HL-60/S4 (cell line): ENCODE measurements around the gene PRRT3.
"Not testable (repeated sequence)": the region's sequence is repeated elsewhere in the genome, so short reads cannot be mapped to it uniquely, and the experiment has no call there.

Experiments
- in situ Hi-C: fragments of 300-500 bp; cut with MboI; formaldehyde crosslinking; loops from 2 replicates; pipeline ENCODE4 v1.14.3; 2022; ENCODE audit warnings: low sequenced_read_pairs

Gene PRRT3

DNA sequence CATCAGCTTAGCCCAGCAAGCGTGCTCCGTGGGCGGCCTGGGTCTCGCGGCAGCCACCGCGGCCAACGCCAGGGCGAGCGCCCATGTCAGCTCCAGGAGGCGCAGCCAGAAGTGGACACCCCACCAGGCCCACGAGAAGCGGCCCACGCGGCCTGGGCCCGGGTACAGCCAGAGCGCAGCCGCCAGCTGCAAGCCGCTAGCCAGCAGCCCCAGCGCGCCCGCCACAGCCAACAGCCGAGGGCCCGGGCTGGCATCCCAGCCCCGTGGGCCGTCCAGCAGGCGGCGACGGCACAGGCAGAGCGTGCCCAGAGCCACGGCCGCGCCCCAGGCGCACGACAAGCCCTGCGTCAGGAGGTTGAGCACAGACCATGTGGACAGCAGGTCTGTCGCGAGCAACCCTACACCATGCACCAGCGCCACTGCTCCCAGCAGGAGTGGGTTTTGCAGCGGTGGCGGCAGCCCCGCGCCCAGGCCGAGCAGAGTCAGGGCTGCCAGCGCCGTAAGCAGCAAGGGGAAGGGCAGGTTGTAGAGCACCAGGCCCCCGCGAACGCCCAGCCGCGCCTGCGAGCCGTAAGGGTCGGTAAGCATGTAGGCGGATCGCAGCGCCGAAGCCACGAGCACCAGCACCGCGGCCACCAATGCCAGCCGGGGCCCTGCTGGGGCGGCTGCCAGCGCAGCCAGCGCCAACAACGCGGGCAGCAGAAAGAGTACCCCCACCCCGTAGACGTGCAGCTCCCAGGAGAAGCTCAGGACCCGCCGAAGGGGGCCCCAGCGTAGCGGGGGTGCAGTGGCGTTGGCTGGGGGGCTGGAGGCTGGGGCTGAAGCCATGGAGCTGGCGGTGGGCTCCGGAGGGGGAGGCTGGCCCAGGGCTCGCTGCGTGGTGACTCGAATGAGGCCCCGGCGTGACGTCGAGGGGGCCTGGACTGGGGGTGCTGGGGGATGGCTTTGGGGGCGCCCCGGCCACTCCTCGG lies 4.9 kb downstream of the PRRT3 start:
- in situ Hi-C loops = no loop called here

DNA sequence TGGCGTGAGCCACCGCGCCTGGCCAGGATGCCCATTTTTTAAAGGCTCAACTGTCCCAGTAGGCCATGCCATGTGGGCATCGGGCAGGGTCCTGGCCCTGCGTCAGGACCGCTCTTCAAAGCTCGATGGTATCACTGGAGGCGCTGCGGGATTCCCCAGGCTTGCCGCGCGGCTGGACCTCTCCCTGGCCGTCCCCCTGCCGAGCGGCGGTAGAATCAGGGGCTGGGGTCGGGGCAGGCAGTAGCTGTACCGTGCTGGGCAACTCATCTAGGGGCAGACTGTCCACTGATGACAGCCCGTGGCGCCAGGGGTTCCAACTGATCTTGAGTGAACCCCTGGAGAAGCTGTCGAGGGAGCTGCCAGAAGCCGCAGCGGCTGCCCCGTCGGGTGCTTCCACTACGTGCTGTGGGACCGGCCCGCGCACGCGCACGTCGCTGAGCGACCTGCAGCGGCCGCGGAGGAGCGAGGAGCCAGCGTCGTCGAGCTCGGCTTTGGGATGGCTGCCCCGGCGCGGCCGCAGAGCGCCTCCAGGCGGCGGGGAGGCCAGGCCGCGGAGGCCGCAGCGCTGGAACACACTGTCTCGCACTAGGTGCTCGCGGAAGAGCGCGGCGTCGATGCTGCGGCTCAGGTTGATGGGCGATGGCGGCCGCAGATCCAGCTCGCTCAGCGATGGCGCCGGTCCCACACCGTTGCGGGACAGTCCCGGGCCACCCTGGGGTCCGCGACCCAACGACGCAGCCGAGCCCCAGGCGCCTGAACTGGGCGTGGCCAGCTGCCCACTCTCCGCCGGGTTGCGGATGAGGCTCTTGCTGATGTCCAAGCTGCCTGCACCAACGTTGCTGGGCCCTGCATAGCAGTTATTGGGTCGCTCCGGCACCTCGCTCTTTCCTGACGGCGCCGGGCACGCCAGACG lies 5.8 kb downstream of the PRRT3 start:
- in situ Hi-C loops = no loop called here

DNA sequence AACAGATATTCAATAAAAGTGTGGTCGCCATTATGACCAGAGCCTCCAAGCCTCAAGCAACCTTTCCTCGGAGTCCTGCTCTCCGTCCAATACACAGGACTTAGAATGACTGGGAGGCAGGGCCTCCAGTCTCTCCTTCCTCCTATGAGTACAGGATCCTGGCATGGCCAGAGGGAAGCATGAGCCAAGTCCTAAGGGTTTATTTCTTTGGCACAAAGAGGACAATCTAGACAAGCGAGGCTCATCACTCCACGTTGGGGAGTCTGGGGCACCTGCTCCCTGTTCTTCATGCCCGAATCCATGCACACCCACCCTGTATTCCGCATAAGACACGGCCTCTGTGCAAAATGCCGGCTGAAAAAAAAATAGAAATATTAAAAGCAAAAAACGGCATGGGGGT lies 6.8 kb downstream of the PRRT3 start:
- in situ Hi-C loops = no loop called here

DNA sequence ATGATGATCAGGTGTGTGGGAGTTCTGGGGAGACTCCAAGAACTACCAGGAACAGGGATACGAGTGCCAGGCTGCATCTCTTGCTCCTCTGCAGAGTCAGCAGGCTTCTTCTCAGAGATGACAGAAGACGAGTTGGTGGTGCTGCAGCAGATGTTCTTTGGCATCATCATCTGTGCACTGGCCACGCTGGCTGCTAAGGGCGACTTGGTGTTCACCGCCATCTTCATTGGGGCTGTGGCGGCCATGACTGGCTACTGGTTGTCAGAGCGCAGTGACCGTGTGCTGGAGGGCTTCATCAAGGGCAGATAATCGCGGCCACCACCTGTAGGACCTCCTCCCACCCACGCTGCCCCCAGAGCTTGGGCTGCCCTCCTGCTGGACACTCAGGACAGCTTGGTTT lies 7.9 kb downstream of the PRRT3 start:
- in situ Hi-C loops = no loop called here

DNA sequence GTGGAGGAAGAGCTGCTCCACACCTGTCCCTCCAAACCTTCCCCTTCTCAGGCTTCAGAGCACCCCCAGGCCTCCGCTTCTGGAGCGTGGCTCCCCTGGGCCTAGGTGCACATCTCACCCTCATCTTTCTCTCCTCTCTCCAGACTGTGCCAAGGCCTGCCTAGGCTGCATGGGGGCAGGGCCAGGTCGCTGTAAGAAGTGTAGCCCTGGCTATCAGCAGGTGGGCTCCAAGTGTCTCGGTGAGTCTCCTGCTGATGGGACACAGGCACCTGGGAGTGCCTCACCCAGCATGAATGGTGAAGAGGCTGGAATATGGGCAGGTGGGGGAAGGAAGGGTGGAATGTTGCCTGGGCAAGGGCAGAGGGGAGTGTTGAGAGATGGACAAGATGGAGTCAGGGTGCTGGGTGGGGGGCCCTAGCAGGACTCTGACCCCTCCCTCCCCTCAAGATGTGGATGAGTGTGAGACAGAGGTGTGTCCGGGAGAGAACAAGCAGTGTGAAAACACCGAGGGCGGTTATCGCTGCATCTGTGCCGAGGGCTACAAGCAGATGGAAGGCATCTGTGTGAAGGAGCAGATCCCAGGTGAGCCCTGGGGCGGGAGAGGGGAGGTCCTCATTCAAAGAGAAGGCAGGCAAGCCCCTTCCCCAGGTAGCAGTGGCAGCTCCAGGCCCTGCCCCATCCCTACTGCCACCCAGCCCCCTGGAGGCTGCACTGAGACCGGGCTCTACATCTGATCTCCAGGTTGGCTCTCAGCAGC lies 9.1 kb downstream of the PRRT3 start:
- in situ Hi-C loops = no loop called here

DNA sequence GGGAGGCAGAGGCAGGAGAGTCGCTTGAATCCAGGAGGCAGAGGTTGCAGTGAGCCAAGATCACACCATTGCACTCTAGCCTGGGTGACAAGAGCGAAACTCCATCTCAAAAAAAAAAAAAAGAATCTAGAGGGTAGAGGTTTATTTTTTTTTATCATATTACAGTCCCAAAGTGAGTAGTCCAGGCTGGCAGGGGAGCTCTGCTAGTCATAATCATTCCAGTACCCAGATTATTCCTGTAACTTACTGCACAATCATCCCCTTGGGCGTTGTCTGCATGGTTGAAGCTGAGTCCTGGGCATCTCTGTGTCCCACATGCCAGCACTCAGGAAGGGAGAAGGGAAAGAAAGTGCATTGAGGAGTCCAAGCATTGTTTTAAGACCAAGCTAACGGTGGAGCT lies 10.0 kb downstream of the PRRT3 start:
- in situ Hi-C loops = no loop called here

DNA sequence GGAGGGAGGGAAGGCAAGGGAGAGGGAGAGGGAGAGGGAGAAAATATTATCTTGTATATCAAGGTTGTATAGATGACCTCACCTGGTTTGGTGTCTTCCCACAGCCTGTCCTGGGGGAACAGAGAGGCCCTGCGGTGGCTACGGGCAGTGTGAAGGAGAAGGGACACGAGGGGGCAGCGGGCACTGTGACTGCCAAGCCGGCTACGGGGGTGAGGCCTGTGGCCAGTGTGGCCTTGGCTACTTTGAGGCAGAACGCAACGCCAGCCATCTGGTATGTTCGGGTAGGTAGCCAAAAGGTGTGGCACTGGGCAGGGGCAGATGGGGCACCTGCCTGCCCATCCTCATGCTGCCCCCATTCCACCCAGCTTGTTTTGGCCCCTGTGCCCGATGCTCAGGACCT lies 11.5 kb downstream of the PRRT3 start:
- in situ Hi-C loops = no loop called here

DNA sequence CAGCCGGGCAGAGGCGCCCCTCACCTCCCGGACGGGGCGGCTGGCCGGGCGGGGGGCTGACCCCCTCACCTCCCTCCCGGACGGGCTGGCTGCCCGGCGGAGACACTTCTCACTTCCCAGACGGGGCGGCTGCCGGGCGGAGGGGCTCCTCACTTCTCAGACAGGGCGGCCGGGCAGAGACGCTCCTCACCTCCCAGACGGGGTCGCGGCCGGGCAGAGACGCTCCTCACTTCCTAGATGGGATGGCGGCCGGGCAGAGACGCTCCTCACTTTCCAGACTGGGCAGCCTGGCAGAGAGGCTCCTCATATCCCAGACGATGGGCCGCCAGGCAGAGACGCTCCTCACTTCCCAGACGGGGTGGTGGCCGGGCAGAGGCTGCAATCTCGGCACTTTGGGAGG lies 12.3 kb downstream of the PRRT3 start:
- in situ Hi-C loops = not testable (repeated sequence)

DNA sequence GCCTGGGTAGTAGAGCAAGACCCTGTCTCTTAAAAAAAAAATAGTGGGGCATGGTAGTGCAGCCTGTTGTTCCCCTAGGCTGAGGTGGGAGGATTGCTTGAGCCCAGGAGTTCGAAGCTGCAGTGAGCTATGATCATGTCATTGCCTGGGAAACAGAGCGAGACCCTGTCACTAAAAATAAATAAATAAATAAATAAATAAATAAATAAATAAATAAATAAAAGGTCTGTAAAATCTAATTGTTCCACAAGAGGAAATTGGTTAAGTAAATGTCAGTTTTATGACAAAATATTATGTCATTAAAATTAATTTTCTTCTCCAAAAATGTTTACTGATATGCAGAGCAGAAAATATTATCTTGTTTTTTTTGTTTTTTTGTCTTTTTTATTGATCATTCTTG lies 13.2 kb downstream of the PRRT3 start:
- in situ Hi-C loops = no loop called here

DNA sequence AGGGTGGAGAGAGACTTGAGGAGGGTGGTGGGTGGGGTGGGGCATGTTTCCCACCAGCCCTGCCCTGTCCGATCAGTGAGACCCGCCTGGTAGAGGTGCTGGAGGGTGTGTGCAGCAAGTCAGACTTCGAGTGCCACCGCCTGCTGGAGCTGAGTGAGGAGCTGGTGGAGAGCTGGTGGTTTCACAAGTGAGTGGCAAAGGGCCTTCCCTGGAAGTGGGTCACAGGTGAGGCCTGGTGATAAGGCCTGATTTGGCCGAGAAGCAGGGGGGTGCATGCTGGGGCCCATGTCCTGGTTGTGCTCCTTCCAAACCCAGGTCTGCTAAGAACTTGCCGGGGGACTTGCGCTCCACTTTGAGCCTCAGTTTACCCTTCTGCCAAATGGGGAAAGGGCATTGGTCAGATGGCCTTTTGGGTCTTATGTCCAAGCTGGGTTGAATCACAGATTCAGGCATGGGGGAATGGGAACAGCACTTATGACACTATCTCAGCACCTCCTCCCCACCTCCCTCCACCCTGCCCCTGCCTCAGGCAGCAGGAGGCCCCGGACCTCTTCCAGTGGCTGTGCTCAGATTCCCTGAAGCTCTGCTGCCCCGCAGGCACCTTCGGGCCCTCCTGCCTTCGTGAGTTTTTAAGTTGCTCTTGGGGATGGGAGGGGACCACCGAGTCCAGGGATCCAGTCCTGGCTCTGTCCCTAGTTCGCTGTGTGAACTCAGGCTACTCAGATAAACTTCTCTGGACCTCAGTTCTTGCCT lies 14.5 kb downstream of the PRRT3 start:
- in situ Hi-C loops = no loop called here

DNA sequence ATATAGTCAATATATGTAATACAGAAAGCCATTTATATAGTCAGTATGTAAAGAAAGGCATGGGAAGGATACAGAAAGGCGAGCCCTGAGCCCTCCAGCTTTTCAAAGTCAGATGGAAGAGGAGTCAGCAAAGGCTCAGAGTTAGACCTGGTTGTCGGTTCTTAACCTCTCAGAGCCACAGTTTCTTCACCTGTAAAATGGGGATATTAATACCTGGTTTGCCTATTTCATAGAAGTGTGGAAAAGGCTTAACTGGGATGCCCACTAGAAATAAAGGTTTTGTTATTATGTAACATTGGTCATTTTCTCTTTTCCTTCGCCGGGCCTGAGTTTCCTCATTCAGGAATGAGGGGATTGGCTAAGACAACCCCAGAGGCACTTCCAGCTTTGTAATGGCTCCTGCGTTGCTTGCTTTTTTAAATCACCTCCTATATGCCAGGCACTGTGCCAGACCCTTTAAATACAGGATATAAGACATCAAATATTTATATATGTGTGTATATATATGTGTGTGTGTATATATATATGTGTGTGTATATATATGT lies 16.2 kb downstream of the PRRT3 start:
- in situ Hi-C loops = no loop called here

DNA sequence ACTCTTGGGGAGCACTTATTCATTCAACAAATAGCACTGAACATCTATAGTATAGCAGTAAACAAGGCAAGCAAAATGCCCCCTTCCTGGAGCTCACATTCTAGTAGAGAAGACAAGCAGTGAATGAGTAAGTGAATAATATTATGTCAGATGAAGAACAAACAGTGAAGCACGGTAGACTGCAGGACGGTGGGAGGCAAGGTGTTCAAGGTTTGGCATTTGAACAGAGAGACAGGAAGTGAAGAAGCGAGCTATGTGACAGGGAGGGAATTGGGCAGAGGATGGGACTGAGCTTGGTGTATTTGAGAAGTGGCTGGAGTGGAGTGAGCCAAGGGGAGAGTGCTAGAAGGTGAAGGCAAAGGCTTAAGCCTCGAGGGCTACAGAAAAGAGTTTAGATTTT lies 17.2 kb downstream of the PRRT3 start:
- in situ Hi-C loops = no loop called here

DNA sequence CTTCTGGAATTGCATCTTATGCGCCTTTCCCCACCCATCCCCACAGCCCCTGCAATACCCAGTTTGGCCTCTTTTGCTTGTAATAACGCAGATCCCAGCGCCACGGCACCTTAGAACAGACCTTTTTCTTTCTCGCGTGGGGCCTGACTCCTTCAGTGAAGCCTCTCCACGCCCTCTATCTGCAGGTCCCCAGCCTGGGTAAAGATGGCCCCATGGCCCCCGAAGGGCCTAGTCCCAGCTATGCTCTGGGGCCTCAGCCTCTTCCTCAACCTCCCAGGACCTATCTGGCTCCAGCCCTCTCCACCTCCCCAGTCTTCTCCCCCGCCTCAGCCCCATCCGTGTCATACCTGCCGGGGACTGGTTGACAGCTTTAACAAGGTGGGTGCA lies 18.0 kb downstream of the PRRT3 start:
- in situ Hi-C loops = no loop called here

DNA sequence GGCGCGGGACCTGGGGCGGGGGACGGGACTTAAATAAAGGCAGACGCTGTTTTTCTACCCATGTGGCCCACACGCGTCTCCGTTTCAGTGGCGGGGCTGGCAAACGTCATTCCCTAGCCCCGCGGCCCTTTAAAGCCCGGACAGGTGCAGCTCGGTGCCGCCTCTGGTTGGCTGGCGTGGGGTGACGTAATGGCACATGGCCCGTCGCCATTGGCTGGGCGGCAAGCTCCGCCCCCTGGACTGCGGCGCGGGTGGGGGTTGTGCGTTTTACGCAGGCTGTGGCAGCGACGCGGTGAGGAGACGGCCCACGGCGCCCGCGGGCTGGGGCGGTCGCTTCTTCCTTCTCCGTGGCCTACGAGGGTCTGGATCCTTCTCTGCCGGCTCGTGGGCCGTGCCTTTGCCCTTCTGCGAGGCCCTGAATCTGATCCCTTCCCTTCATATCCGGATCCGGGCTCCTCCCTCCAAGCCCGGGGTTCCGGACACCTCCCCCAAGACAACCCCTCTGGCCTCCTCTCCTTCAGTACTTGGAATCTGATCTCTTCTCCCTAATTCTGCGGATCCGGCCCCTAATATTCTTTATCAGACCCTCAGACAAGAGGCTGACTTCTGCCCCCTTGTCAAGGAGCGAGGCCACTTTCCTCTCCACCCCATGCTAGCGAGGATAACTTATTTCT lies 18.5 kb downstream of the PRRT3 start, which contains the start of gene CRELD1:
TSS of gene CRELD1 (plus strand) at position 274 of the 674 bp plus-strand sequence. CDS start 605 bp downstream, outside the sequence.
- in situ Hi-C loops = no loop called here

DNA sequence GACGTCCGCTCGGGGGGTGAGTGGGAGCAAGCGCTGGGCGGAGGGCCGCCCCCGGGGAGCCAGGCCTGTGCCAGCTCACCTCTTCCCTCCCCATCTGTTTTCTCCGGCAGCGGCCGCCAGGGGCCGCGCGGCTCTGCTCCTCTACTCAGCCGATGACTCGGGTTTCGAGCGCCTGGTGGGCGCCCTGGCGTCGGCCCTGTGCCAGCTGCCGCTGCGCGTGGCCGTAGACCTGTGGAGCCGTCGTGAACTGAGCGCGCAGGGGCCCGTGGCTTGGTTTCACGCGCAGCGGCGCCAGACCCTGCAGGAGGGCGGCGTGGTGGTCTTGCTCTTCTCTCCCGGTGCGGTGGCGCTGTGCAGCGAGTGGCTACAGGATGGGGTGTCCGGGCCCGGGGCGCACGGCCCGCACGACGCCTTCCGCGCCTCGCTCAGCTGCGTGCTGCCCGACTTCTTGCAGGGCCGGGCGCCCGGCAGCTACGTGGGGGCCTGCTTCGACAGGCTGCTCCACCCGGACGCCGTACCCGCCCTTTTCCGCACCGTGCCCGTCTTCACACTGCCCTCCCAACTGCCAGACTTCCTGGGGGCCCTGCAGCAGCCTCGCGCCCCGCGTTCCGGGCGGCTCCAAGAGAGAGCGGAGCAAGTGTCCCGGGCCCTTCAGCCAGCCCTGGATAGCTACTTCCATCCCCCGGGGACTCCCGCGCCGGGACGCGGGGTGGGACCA lies 19.2 kb downstream of the PRRT3 start:
- in situ Hi-C loops = no loop called here

DNA sequence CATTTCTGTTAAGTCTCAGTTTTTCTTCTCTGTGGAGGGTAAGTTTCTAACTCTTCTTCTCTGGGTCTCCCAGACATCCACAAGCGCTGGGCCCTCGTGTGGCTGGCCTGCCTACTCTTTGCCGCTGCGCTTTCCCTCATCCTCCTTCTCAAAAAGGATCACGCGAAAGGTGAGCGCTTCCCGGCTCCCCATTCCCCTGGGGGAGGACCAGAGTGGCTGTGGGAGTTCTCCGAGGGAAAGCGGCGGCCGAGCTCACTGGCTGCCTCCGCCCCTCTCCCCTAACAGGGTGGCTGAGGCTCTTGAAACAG lies 19.7 kb downstream of the PRRT3 start:
- in situ Hi-C loops = no loop called here

DNA sequence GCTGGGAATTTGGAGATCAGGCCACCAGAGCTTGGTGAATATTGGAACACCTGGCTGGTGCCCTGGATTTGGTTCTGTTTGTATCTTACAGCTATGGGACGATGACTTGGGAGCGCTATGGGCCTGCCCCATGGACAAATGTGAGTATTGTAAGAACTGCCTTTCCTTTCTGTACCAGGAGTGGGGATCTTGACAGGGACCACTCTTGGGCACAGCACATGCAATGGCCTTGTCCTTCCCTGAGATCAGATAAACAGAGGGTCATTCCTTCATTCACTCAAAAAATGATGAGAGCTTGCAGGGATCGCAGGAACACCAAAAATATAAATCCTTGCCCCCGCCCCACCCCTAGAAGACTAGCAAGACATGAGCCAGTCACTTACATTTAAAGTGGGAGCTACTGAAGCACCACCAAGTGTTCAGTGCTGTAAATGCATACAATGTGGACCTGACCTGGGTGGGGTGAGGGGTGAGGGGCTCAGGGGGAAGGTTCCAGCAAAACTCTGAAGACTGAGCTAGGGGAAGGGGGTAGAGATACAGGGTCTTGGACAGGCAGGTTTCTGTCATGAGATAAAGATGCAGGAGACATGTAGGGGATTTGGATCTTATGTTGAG lies 21.3 kb downstream of the PRRT3 start:
- in situ Hi-C loops = no loop called here

DNA sequence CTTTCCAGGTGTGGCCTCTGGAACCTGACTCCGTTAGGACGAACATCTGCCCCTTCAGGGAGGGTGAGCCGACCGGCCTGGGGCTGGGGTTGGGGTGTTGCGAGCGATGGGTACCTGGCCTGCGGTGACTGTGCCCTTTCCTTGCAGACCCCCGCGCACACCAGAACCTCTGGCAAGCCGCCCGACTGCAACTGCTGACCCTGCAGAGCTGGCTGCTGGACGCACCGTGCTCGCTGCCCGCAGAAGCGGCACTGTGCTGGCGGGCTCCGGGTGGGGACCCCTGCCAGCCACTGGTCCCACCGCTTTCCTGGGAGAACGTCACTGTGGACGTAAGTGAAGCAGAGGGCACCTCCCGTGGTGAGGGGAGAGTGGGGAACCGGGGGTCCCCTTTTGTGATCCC lies 24.1 kb downstream of the PRRT3 start:
- in situ Hi-C loops = no loop called here
